Sigmoid colon (tissue), 7 donors: ENCODE results near the gene C7orf25. TPM values are rescaled to one million over a fixed set of nuclear protein-coding genes. Genes with fewer than 3 reads are reported as not detected.

Source experiments
- DNase-seq: peaks from one replicate; pipeline ENCODE4 v3.0.0-alpha.2; 2019
- H3K27ac ChIP-seq, 4 donors: fragments of 200-600 bp; sonication (generic); one replicate each; pipeline ENCODE4 v1.5.1; 2016 to 2019; ENCODE audit warnings: mild to moderate bottlenecking in 1 of 4
- H3K27me3 ChIP-seq, 3 donors: fragments of 200-600 bp; sonication (generic); one replicate each; pipeline ENCODE4 v1.5.1; 2019; ENCODE audit warnings: mild to moderate bottlenecking in 1 of 3
- H3K36me3 ChIP-seq, 4 donors: fragments of 200-600 bp; sonication (generic); one replicate each; pipeline ENCODE4 v1.5.1; 2016 to 2019
- H3K4me1 ChIP-seq, 4 donors: fragments of 200-600 bp; sonication (generic); one replicate each; pipeline ENCODE4 v1.5.1; 2017 to 2019
- H3K4me3 ChIP-seq, 4 donors: fragments of 200-600 bp; sonication (generic); one replicate each; pipeline ENCODE4 v1.5.1; 2017 to 2019; ENCODE audit warnings: mild to moderate bottlenecking in 2 of 4, moderate library complexity in 1 of 4
- H3K9me3 ChIP-seq, 4 donors: fragments of 200-600 bp in 3 of 4; sonication (generic) in 3 of 4; one replicate each; pipeline versions ENCODE4 v1.5.1 to v1.6.1; 2013 to 2019
- CTCF ChIP-seq, 4 experiments: fragments of 450-650 bp in 3 of 4; fragments of 200-600 bp in 1 of 4; IDR thresholded peaks; one replicate each; pipeline ENCODE4 v1.5.1; 2016 to 2019; ENCODE audit warnings: antibody characterized with exemption in 4 of 4, mild to moderate bottlenecking in 3 of 4, moderate library complexity in 2 of 4
- EP300 ChIP-seq, 4 donors: sonication (generic); formaldehyde crosslinking; IDR thresholded peaks; one replicate each; pipeline ENCODE4 v1.6.1; 2017; ENCODE audit warnings: antibody characterized with exemption in 4 of 4
- POLR2A ChIP-seq, 2 donors: fragments of 450-650 bp; IDR thresholded peaks; one replicate each; pipeline ENCODE4 v1.6.1; 2016; ENCODE audit warnings: antibody characterized with exemption in 2 of 2, mild to moderate bottlenecking in 2 of 2, moderate library complexity in 2 of 2
- POLR2AphosphoS5 ChIP-seq, 4 donors: sonication (generic); formaldehyde crosslinking; IDR thresholded peaks; one replicate each; pipeline ENCODE4 v1.6.1; 2017; ENCODE audit warnings: antibody characterized with exemption in 4 of 4
- WGBS, 2 donors: extraction: QIAGEN DNeasy Blood & Tissue Kit; methylation state at CpG; one replicate each; pipeline ENCODE4 v1.1.7; 2013; 5-methylcytosine and 5-hydroxymethylcytosine counted together
- intact Hi-C: fragments of 100-400 bp; cut with DNase I; formaldehyde crosslinking; loops from one replicate; pipeline ENCODE4 v1.15.1; 2023
- polyA plus RNA-seq, 3 donors: library from polyadenylated mRNA; stranded (reverse); fragments of 200-250 nt; gene quantifications; one replicate each; pipeline ENCODE4 v1.2.3, GENCODE V29; 2013
- total RNA-seq, 4 donors: library from RNA; depleted of rRNA; stranded (reverse); fragments of >200 nt; gene quantifications; one replicate each; pipeline ENCODE4 v1.1.0, GENCODE V29; 2016
- donor health status: healthy with polysubstance abuse.
- donor health status: Bipolar disorder and iron deficiency.
- donor health status: healthy.

The C7orf25 gene
- total and polyA plus RNA-seq, 7 donors = 3.9 to 13.0 (median 6.7) TPM

GRCh38 chr7:42945821-42946626 lies 34.2 kb upstream of the C7orf25 start:
- Histone ChIP-seq H3K27ac (no peak overlapping the region), H3K4me3 (no peak overlapping the region), H3K4me1 (peaks cover 0 to 3% (median 0%) of the 10 kb centered on the region in 4 donors), H3K9me3 (no peaks in the 10 kb centered on the region), H3K36me3 (no peaks in the 10 kb centered on the region), H3K27me3 (no peaks in the 10 kb centered on the region)
- TF ChIP-seq POLR2A (IDR thresholded peaks at IDR 0.05) (no peak), POLR2AphosphoS5 (IDR thresholded peaks at IDR 0.05) (no peak), CTCF (IDR thresholded peaks at IDR 0.05) (no peak), EP300 (IDR thresholded peaks at IDR 0.05) (no peak)
- intact Hi-C loops = loop anchor here (2.0 kb wide), 1 partner anchor 309 kb away; no protein-coding TSS in a partner anchor
- 25 to 29% methylated on average over 4 of the region's 4 CpGs for WGBS, 2 donors
- no peak for DNase-seq

GRCh38 chr7:42940985-42941847 lies 29.3 kb upstream of the C7orf25 start:
- Histone ChIP-seq H3K36me3 (peaks cover 0 to 39% (median 5%) of the 10 kb centered on the region in 4 donors), H3K27ac (no peak overlapping the region), H3K9me3 (no peaks in the 10 kb centered on the region), H3K27me3 (no peaks in the 10 kb centered on the region), H3K4me1 (peaks cover 0 to 3% (median 0%) of the 10 kb centered on the region in 4 donors), H3K4me3 (no peak overlapping the region)
- intact Hi-C loops = loop anchor here (2.0 to 5.0 kb wide), 2 partner anchors 166 to 320 kb away; no protein-coding TSS in a partner anchor
- peak; percentile 84 for DNase-seq
- TF ChIP-seq POLR2A (IDR thresholded peaks at IDR 0.05) (no peak), CTCF (IDR thresholded peaks at IDR 0.05) (peak; percentile 61 to 91 (median 73))
- 59% methylated on average over 13 of the region's 13 CpGs for WGBS, 2 donors

DNA sequence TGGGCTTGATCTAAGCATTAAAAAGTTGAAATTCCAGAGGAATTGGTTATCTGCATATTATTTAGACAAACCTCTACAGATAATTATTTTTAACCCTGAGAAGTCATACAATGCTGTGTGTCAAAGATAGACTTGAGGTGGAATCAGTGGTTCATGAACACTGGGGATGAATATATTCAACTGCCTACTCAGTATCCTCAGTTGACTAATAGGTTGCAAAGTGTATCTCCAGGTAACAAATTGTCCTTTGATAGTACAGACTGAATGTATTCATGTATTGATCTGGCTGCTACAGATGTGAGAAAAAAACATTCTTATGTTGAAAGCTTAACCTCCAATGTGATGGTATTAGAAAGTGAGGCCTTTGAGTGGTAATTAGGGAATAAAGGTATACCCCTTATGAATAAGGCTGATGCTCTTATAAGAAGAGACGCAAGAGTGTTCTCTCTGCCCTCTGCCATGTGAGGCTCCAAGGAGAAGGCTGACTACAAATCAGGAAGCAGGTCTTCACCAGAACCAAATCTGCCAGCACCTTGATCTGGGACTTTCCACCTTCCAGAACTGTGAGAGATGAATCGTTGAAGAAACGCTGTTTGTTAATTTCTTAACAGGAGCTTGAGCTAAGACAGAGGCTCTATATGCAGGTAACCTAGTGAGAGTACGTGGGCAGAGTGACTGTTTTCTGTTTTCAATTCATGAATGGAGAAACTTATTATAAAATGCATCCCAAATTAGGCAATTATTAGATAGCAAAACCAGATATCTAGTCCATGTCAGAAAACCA lies 27.8 kb upstream of the C7orf25 start:
- intact Hi-C loops = loop anchor here (2.0 to 5.0 kb wide), 2 partner anchors 168 to 321 kb away; no protein-coding TSS in a partner anchor
- no peak for DNase-seq
- peaks cover 0 to 55% (median 12%) of the 10 kb centered on the region in 4 donors for H3K36me3 ChIP-seq
- no peaks in the 10 kb centered on the region for H3K9me3 ChIP-seq
- WGBS, 2 donors = 86 to 87% methylated on average over 4 of the region's 4 CpGs
- H3K4me3 ChIP-seq = no peak overlapping the region
- H3K27ac ChIP-seq = no peak overlapping the region
- TF ChIP-seq POLR2A (IDR thresholded peaks at IDR 0.05) = no peak
- H3K27me3 ChIP-seq = no peaks in the 10 kb centered on the region
- peaks cover 0 to 3% (median 0%) of the 10 kb centered on the region in 4 donors for H3K4me1 ChIP-seq

DNA sequence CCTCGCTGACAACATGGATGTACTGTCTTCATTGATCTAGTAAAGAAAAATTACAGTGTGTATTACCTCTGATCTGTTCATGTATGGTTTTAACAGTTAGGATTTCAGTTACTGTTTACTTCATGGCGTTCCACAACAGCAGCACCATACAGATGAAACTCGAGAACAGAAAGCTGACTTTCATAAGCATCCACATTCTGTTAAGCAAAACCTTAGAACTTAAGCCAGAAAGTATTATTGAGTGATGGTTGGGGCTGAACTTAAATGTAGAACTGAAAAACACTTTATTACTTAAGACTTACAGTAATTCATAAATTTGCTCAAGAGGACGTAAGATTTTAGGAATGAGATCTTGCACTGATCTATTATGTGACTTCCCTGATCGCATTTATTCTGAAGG lies 24.0 kb upstream of the C7orf25 start:
- H3K27ac ChIP-seq = no peak overlapping the region
- no peak overlapping the region for H3K4me3 ChIP-seq
- no peaks in the 10 kb centered on the region for H3K9me3 ChIP-seq
- peaks cover 0 to 55% (median 12%) of the 10 kb centered on the region in 4 donors for H3K36me3 ChIP-seq
- H3K4me1 ChIP-seq = peaks cover 0 to 27% (median 17%) of the 10 kb centered on the region in 4 donors
- 94 to 95% methylated on average over 5 of the region's 5 CpGs for WGBS, 2 donors
- intact Hi-C loops = no loop called here
- no peaks in the 10 kb centered on the region for H3K27me3 ChIP-seq
- TF ChIP-seq EP300 (IDR thresholded peaks at IDR 0.05) (no peak), CTCF (IDR thresholded peaks at IDR 0.05) (no peak), POLR2A (IDR thresholded peaks at IDR 0.05) (no peak), POLR2AphosphoS5 (IDR thresholded peaks at IDR 0.05) (no peak)
- no peak for DNase-seq
